ENCODE data around the gene MPP1.

Gene MPP1

GRCh38 chrX:154805696-154806091 is 409 bp upstream of the MPP1 start:
- no peak overlapping the region for H3K27ac ChIP-seq (ENCODE audit: extremely low read depth, low read depth, low read length)
- ChIA-PET CTCF (interaction anchor here (0.6 kb wide), 1 partner anchor 25 kb away, joined by 3 read pairs; no protein-coding TSS in a partner anchor), POLR2A (interaction anchor here (0.6 to 1.3 kb wide), 5 partner anchors 8 to 210 kb away, joined by 3 to 14 read pairs (median 4); partner anchors contain the start of gene DKC1)
- TF ChIP-seq ZBTB21 (tag by site-specific recombination; IDR thresholded peaks at IDR 0.05) (no peak), ZNF335 (tag by site-specific recombination; conservative IDR thresholded peaks at IDR 0.05) (peak; percentile 53), KLF16 (tag by site-specific recombination; IDR thresholded peaks at IDR 0.05) (0 out of 2 replicates have a peak, but pooled peaks have one; percentile 12), SP3 (tag by site-specific recombination; IDR thresholded peaks at IDR 0.05) (0 out of 2 replicates have a peak, but pooled peaks have one; percentile 9), ZBTB17 (tag by site-specific recombination; IDR thresholded peaks at IDR 0.05) (0 out of 2 replicates have a peak, but pooled peaks have one; percentile 6), PRDM4 (tag by site-specific recombination; IDR thresholded peaks at IDR 0.05) (no peak), ZNF660 (tag by site-specific recombination; IDR thresholded peaks at IDR 0.05) (no peak), ZNF140 (tag by site-specific recombination; IDR thresholded peaks at IDR 0.05) (no peak), ZSCAN4 (tag by site-specific recombination; IDR thresholded peaks at IDR 0.05) (no peak), ZNF530 (tag by site-specific recombination; IDR thresholded peaks at IDR 0.05; ENCODE audit: low read depth) (no peak)
- peaks cover 7% of the 10 kb centered on the region for H3K4me1 ChIP-seq (ENCODE audit: control insufficient read depth, insufficient read depth, low read length)
- H3K4me3 ChIP-seq (ENCODE audit: low read depth, low read length): peak overlapping the region; percentile 24
- no peaks in the 10 kb centered on the region for H3K36me3 ChIP-seq (ENCODE audit: control insufficient read depth in 2 of 2, insufficient read depth in 1 of 2, low read length in 2 of 2)
- H3K9me3 ChIP-seq (ENCODE audit: control insufficient read depth, insufficient read depth, low read depth, low read length): no peaks in the 10 kb centered on the region

GRCh38 chrX:154804261-154804956 is 876 bp downstream of the MPP1 start:
- peak overlapping the region; percentile 63; the same call in 1 of the 2 replicates for H3K27ac ChIP-seq (ENCODE audit: extremely low read depth, low read depth, low read length)
- H3K9me3 ChIP-seq (ENCODE audit: control insufficient read depth, insufficient read depth, low read depth, low read length): no peaks in the 10 kb centered on the region
- CTCF ChIA-PET: interaction anchor here (0.7 to 1.0 kb wide), 2 partner anchors 19 to 56 kb away, joined by 3 read pairs; no protein-coding TSS in a partner anchor
- no peaks in the 10 kb centered on the region for H3K36me3 ChIP-seq (ENCODE audit: control insufficient read depth in 2 of 2, insufficient read depth in 1 of 2, low read length in 2 of 2)
- POLR2A ChIA-PET: interaction anchor here (1.3 kb wide), 1 partner anchor 41 kb away, joined by 14 read pairs; the partner anchor contains the start of gene DKC1
- TF ChIP-seq ZNF335 (tag by site-specific recombination; conservative IDR thresholded peaks at IDR 0.05) (peak; percentile 72; the same call in 1 of the 2 replicates), HIC1 (tag by site-specific recombination; IDR thresholded peaks at IDR 0.05) (no peak), ZNF26 (tag by site-specific recombination; IDR thresholded peaks at IDR 0.05) (no peak), ZNF704 (tag by site-specific recombination; IDR thresholded peaks at IDR 0.05) (no peak), ZBTB20 (tag by site-specific recombination; IDR thresholded peaks at IDR 0.05) (peak; percentile 84)
- peak overlapping the region; percentile 71 for H3K4me3 ChIP-seq (ENCODE audit: low read depth, low read length)
- H3K4me1 ChIP-seq (ENCODE audit: control insufficient read depth, insufficient read depth, low read length): peaks cover 16% of the 10 kb centered on the region
